ENCODE data around the gene DNAH12. TPM values are rescaled to one million over a fixed set of nuclear protein-coding genes. Genes with fewer than 3 reads are reported as not detected.
A peak's percentile ranks its signal among the peaks of the same experiment; 100 is the strongest.

Gene DNAH12
- total and polyA plus RNA-seq, 2 of the 13 experiments (the other 11 are each of a cell fraction or from before 2014, with no cell fraction given): 0.11 TPM

GRCh38 chr3:57556459-57557084 lies 12.4 kb upstream of the DNAH12 start (continued):
- TF ChIP-seq ZBTB10 (CRISPR knock-in tag; IDR thresholded peaks at IDR 0.05; ENCODE audit: borderline replicate concordance) (no peak), ZNF574 (CRISPR knock-in tag; IDR thresholded peaks at IDR 0.05) (no peak), ZNF841 (CRISPR knock-in tag; IDR thresholded peaks at IDR 0.05; ENCODE audit: borderline replicate concordance) (no peak; the same call in 1 of the 2 replicates), ZSCAN9 (CRISPR knock-in tag; IDR thresholded peaks at IDR 0.05; ENCODE audit: borderline replicate concordance) (no peak), ZNF451 (CRISPR knock-in tag; IDR thresholded peaks at IDR 0.05) (no peak), GTF3A (CRISPR knock-in tag; conservative IDR thresholded peaks at IDR 0.05) (0 out of 2 replicates have a peak, but pooled peaks have one; percentile 28), CREBL2 (CRISPR knock-in tag; IDR thresholded peaks at IDR 0.05; ENCODE audit: borderline replicate concordance) (0 out of 2 replicates have a peak, but pooled peaks have one; percentile 4), SMC3 (IDR thresholded peaks at IDR 0.05; ENCODE audit: low read length) (no peak), ZNF619 (CRISPR knock-in tag; IDR thresholded peaks at IDR 0.05) (no peak), IKZF1 (IDR thresholded peaks at IDR 0.05) (no peak), ZFP1 (CRISPR knock-in tag; IDR thresholded peaks at IDR 0.05) (no peak), SMAD1 (CRISPR knock-in tag; IDR thresholded peaks at IDR 0.05; ENCODE audit: borderline replicate concordance, low read depth) (no peak), ASH2L (IDR thresholded peaks at IDR 0.05; ENCODE audit: insufficient read length, low read depth, low read length) (no peak), NFE2L1 (CRISPR knock-in tag; IDR thresholded peaks at IDR 0.05; ENCODE audit: borderline replicate concordance) (0 out of 2 replicates have a peak, but pooled peaks have one; percentile 66), SP2 (CRISPR knock-in tag; IDR thresholded peaks at IDR 0.05) (0 out of 2 replicates have a peak, but pooled peaks have one; percentile 7), DRAP1 (CRISPR knock-in tag; IDR thresholded peaks at IDR 0.05) (no peak), GLI4 (CRISPR knock-in tag; IDR thresholded peaks at IDR 0.05; ENCODE audit: borderline replicate concordance) (no peak), MAFK (conservative IDR thresholded peaks at IDR 0.05 in 1 of 2, IDR thresholded peaks at IDR 0.05 in 1 of 2; ENCODE audit: low read length in 2 of 2) (no peak), FOXP1 (IDR thresholded peaks at IDR 0.05) (no peak), FOXP1 (CRISPR knock-in tag; IDR thresholded peaks at IDR 0.05) (no peak), ZZZ3 (CRISPR knock-in tag; IDR thresholded peaks at IDR 0.05; ENCODE audit: borderline replicate concordance) (0 out of 2 replicates have a peak, but pooled peaks have one; percentile 61)
- TF ChIP-seq, protein P1, sequence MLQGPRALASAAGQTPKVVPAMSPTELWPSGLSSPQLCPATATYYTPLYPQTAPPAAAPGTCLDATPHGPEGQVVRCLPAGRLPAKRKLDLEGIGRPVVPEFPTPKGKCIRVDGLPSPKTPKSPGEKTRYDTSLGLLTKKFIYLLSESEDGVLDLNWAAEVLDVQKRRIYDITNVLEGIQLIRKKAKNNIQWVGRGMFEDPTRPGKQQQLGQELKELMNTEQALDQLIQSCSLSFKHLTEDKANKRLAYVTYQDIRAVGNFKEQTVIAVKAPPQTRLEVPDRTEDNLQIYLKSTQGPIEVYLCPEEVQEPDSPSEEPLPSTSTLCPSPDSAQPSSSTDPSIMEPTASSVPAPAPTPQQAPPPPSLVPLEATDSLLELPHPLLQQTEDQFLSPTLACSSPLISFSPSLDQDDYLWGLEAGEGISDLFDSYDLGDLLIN (CRISPR knock-in tag; IDR thresholded peaks at IDR 0.05; ENCODE audit: borderline replicate concordance): no peak

Data from HepG2 (cell line).